HG02885 (cell line): ENCODE measurements around the gene CD79B.
A peak's percentile ranks its signal among the peaks of the same experiment; 100 is the strongest.

Experiments used
- ATAC-seq: cut with Tn5 transposase; IDR thresholded peaks from one replicate; pipeline ENCODE4 v1.9.1; 2021; ENCODE audit warnings: mild to moderate bottlenecking; ENCODE audit not compliant: unreplicated experiment, poor library complexity

The CD79B gene

DNA sequence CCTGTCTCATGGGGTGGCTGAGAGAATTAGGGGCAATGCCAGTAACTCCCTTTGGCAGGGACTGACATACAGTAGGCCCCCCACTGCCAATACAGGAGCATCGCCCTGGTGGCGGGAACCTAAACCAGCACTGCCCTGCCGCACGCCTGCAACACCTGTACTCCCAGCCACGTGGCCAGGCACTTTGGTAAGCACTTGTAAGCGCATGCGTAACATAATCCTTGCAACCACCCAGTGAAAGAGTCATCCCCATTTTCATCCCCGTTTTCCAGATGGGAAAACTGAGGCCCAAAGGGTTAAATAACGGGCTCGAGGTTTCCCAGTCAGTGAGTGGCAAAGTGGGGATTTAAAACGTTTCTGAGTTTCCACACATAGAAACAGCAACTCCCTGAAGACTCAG, 23.1 kb upstream of the CD79B start:
- ATAC-seq: no peak

DNA sequence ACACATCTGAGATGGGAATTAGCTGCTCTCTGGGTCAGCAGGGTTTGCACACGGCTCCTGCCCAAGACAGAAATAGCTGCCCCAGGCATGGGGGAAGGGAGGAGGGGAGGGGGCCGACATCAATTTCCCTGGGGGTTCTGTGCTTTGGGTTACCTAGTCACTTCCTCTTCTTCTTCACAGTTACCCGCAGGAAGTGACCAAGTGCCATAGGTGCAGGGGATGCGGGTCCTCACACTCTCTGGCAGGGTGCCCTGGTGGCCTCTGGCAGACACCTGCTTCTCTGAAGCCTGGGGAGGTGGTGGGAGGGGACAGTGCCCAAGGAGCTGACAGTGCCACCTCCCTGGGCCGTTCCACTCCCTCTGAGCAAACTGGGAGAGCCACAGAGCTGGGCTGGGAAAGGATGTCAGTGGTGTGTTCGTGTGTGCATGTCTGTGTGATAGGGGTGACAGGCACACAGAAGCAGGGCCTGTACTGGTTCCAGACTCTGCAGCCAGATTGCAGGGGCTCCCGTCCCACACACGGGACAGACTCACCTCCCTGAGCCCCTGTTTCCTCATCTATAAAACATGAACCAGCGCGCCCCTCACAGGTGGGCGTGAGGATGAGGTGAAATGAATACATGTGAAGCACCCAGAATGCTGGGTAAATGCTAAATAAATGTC, 22.4 kb upstream of the CD79B start:
- ATAC-seq: no peak

DNA sequence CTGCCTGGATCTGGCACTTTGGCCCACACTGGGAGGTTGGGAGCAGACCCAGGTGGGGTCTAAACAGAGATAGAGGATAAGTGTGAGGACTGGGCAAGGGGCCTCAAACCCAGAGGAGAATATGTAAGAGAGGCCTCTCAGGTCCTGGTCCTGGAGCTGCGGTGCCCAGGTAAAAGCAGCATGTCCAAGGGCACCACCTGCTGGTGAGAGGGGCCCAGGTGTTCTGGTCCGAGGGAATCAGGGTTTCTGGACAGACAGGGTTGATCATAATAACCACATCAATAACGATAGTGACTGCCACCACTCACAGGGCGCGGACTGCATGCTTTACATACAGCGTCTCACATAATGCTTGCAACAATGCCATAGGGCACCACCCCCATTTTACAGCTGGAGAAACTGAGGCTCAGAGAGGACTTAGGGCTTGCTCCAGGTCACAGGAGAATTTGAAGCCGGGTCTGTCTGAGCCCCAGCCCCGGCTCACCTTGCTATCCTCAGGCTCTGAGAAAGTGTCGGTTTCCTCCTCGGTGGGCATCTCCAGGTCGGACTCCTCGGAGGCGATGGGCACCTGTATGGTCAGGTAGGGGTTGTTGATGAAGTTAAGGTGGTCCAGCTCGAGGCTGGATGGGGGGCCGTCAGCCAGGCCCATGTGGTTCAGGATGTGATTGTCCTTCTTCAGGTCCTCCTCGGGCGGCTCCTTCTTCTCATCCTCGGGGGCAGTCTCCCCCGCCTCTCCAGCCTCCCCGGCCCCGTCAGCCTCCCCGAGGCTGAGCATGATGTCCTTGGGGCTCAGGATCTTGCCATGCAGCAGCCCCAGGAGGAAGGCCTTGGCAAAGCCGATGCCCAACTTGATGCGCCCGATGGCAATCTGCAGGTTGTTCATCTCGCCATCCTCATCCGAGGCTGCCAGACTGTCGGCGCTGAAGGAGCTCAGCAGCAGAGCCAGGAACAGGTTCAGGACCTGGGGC, 19.1 kb upstream of the CD79B start:
- ATAC-seq: no peak

DNA sequence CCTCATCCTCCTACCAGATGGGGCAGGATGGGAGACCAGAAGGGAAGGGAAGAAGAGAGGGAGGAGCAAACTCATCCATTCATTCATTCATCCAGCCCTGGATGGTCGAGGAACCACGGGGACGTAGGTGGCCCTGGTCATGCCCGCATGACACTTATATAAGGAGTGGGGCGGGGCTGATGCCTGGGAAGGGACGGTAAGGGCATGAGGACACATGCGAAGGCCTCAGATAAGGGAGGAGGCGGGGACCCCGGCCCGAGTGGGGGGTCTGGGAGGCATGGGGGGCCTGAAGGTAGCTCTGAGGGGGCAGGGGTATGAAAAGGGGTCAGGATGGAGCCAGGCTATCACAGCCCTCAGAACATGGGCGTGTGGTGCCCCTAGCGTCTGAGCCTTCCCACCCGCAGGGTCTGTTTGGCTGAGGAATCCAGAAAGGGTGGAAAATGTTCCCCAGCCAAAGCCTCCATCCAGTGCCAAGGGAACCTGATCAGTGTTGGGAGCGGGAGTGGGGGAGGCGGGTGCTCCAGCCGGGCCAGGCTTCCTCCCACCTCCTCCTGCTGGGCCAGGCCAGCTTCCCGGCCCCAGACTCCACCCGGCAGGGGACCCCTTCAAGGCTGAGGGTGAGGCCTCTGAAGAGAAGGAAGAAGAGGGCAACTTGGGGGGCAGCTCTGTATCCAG, 17.6 kb upstream of the CD79B start:
- no peak for ATAC-seq

DNA sequence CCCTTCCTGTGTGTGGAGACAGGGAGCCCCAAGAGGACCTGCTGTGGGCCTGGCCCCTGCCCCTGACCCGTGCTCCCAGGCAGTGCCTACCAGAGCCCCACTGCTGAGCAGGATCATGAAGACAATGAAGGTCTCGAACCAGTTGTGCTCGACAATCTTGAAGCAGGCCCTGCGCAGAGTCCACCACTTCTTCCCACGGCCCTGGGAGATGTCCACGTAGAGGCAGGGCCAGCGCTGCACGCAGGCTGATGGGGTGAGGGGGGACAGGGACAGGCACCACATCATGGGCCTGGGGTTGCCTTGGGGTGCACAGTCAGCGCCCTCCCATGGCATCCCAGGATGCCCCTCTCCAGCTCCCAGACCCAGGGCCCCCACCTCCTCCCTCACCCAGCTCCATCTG, 16.4 kb upstream of the CD79B start:
- no peak for ATAC-seq

DNA sequence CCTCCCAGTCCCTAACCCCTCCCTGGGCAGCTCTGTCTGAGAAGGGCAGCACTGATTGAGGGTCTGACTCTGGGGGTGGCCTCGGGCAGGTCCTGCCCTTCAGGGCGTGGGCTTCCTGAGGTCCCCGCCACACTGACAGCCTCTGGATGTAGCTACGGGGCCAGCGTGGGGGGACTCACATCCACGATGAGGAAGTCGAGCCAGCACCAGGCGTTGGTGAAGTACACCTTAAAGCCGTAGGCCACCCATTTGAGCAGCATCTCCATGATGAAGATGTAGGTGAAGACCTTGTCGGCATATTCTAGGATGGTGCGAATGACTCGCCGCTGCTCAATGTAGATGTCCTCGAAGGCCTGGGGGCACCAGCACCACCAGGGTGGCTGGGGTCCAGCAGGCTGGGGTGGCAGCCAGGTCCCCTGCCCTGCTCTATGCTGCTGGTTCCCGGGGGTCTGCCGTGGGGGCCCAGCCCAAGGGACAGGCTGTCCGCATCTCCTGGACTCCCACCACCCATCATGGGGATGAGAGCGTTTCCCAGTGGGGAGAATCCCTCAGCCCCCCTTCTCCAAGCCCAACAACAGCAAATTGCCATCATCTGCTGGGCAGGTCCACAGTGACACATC, 15.7 kb upstream of the CD79B start:
- no peak for ATAC-seq

DNA sequence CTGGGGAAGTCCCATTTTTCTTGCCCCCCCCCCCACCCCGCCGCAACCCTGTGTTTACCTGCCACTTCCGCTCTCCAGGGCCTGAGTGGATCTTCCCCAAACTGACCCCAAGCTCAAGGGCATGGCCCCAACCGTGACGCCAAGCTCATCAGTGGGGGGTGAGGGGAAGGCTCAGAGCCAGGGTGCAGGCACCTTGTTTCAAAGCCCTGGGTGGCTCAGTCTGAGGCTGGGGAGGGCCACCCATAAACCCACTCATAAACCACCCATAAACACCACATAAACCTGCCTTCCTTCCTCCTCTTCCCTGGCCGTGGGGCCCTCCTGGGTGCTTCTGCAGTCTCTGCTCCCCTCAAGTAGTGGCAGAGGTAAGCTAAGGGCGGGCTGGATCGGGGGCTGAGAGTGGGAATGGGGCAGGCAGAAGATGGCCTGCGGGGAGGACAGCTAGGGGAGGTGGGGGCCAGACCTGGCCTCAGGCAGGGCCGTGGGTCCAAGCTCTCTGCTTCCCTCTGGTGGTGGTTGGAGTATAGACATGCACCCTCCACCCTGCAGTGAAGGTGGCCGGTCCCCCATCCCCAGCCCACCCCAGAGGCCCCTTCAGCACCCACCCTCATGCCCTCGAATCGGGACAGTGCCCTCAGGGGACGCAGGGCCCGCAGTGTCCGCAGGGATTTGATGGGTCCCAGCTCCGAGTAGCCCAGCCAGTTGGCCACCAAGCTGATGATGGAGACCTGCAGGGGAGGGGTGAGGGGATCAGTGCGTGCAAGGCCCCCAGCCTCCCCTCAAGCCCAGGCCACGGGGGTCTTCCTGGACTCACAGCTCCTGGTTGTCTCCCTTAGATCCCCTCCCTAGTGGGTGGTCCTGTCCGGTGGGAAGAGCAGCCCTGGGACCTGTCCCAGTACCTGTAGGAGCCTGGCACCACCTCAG, 14.6 kb upstream of the CD79B start:
- ATAC-seq: peak; percentile 71

DNA sequence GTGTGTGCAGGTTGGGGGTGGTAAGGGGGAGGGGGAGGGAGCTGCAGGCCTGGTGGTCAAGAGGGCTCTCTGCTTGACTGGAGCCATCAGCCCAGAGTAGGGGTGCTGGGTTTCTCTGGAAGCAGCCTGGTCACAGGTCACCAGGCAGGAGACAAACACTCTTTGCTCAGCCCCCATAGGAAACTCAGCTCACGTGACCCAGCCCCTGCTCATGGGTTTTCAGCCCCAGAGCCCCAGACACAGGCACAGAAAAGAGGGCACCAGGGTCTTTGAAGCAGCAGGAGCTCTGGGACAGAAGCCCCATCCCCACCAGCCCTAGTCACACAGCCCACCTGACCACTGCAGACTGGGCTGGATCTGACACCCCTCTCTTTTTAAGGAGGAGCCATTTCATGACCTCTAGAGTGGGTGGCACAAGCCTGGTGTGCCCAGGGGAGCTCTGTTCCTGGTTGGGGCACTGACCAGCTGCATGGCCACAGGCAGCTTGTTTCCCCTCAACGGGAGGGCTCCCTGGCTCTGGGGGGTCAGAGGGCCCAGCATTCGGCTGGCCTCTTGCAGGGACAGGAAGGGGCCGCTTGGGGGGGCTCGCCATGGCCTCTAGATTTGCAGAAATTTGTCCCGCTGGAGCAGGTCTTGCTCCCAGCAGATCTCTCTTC, 13.8 kb upstream of the CD79B start:
- ATAC-seq: peak; percentile 39

DNA sequence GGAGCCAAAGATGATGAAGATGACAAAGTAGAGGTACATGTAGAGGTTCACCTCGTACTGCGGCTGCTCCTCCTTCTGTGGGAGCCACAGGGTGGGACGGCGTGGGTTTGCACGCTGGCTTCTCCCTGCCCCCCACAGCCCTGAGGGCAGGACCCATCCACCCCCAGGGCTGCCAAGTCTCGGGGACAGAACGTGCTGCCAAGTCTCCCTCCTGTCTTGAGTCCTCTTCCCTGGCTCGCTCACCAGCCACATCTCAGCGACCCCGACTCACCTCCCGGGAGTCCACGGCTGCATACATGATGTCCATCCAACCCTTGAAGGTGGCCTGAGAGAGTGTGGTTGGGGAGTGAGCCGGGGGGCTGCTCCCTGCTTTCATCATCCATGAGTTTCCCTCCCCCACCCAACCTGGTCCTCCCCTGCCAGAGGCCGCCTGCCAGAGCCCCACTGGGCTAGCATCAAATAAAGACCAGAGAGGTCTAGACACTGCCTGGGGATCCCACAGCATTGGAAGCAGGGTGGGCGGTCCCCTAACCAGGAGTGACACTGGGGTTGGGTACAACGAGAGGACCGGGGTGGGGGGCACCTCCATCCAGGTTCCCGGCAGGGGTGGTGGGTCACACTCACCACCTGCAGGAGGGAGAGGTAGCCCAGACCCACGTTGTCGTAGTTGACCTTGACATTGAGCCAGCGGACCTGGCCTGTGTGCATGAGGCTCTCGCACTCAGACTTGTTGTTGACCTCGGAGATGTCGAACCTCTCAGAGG, 12.8 kb upstream of the CD79B start:
- ATAC-seq: no peak

DNA sequence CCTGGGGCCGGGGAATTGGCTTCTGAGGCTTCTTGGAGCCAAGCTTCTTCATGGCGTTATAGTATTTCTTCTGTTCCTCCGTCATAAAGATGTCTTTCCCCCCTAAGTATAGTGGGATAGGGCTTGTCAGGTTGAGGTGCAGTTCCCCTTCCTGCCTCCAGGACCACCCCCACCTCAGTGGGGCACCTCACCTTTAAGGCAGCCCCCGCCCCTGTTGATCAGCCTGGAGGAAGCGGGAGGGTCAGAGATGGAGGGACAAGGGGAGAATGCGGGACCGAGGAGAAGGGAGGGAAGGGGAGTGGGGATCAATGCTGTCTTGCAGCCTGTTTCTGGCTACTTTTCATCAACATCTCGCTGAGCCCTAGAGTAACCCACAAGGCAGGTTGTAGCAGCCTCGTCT, 11.6 kb upstream of the CD79B start:
- no peak for ATAC-seq

DNA sequence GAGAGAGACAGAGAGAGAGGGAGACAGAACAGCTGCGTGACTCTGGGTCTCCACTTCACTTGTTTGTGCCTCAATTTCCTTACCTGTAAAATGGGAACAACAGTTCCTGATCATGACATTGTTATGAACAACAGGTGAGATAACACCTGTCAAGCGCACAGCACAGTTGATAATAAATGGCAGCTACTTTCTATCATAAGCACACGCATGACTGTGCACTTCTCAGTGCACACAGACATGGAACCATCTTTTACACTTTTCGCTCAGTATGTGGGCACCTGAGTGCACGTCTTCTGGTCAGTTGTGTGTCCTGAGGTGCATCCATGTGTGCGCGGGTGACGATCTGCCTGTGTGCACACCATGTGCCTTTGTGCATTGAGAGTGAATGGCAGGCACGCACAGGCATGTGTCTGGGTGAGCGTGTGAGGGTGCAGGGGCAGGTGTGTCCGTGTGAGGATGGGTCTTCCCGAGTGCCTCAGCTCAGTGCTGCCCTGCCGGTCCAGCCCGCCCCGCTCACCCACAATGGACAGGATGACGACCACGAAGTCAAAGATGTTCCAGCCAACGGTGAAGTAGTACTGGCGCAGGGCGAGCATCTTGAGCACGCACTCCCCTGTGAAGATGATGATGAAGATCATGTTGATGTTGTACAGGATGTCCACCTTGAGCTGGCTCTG, 10.3 kb upstream of the CD79B start:
- no peak for ATAC-seq

DNA sequence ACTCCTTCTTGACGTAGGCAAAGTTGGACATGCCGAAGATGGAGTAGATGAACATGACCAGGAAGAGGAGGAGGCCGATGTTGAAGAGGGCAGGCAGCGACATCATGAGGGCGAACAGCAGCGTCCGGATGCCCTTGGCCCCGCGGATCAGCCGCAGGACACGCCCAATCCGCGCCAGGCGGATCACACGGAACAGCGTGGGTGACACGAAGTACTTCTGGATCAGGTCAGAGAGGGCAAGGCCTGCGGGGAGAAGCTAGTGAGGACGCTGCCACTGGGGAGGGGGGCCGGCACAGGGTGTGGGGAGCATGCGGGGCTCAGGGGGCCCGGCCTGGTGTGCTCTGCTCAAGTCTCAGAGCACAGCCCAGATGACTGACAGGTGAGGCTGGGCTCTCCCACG, 9.6 kb upstream of the CD79B start:
- no peak for ATAC-seq

DNA sequence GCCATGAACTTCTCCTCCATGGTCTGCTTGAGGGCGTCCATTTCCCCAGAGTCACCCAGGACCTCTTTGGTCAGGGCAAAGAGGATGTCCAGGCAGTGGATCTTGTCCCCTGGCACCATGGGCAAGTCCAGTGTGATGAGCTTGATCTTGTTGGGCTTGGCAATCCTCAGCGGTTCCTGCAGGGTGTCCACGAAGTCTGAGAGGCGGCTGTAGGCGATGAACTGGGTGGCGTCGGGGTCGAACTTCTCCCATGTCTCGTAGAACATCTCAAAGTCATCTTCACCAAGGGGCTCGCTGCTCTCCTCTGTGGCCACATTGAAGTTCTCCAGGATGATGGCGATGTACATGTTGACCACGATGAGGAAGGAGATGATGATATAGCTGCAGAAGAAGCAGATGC, 9.0 kb upstream of the CD79B start:
- ATAC-seq: no peak

DNA sequence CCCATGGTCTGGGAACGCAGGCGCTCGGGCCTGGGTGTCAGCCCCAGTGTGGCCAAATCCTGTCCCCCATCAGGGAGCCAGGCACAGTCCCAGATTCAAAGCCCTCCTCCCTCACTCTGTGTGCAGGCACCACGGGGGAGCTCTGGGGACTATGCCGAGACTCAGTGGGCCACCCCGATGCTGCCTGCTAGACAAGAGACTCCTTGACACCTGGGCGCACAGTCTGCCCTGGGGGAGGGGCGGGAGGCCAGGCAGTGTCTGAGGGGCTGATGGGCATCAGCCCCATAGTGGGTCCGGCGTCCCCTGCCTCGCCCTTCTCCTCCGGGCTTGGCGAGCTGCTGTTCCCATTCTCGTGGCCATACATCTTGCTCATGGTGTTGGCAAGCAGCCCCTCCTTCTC, 8.5 kb upstream of the CD79B start:
- no peak for ATAC-seq

DNA sequence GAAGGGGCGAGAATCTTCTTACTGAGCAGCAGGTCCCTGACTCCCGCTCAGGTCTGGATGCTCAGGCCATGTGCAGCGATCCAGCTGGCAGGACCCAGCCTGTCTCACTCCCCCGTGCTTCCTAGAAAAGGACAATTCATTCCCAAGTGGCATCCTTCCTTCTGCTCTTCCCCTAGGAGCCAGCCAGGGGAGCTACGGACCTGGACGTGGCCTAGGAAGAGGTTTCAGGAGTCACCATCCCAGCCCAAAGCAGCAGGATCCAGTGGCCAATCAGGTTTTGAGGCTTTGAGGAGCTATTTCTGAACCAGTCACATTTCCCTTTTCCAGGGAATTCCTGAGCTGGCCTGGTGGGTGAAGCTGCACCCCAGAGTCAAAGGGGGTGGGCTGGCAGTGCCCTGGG, 7.8 kb upstream of the CD79B start:
- no peak for ATAC-seq

DNA sequence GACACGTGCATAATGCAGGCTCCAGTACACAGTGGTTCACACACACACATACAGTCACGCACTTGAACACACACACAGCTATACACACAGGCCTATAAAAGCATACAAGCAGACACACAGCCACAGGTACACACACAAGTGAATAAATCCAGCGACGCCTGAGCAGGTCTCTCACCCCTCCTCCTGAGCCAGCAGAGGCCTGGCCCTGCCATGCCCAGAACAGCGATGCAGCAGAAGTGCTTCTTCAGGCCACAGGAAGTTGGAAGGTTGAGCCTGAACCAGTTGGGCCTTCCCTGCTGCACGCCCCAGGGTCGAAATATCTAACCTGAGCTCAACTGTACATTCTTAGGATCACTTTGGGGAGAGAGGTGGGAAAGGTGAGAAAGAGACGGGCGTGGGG, 7.3 kb upstream of the CD79B start:
- ATAC-seq: no peak

DNA sequence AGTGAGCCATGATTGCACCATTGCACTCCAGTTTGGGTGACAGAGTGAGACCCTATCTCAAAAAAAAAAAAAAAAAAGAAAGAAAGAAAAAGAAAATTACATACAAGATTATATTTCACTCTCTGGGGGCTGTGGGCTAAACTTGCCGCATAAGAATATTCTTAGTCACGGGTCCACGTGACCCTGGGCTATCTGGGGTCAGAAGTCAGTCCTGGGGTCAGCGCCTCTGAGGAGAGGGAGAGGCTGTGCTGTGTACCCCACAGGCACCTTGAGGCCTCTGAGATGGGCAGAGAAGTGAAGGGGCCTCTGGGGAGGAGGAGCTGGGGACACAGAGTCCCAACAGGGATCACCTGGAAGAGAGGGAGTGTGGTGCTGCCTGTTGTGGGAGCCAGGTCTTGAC, 5.8 kb upstream of the CD79B start:
- ATAC-seq: no peak

DNA sequence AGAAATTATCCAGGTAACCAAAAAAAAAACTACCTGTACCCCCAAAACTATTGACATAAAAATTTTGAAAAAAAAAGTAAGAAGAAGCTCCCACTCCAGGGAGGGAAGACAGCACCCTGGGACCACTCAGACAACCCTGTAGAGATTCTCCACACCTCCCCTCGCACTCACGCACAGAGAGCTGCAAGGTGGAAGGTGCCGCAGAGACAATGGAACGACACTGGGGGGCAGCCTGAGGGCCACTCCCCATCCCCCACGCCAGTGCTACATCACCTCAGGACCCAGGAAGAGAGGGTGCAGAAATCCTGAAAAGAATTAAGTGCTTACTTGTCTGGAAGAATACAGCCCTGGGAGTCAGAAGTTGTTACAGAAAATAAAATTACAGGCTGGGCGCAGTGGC, 5.2 kb upstream of the CD79B start:
- ATAC-seq: no peak
